Body of pancreas (tissue), 4 donors: ENCODE data around the gene DISP2.

Source experiments
- POLR2A ChIP-seq, 3 donors: fragments of 450-650 bp; IDR thresholded peaks; one replicate each; pipeline ENCODE4 v1.6.1; 2016; ENCODE audit warnings: antibody characterized with exemption in 3 of 3, mild to moderate bottlenecking in 2 of 3
- TF ChIP-seq, protein P1 (sequence below), 7 experiments: fragments of 450-650 bp in 4 of 7; fragments of 200-600 bp in 3 of 7; sonication (generic) in 3 of 7; IDR thresholded peaks; one replicate each; pipeline ENCODE4 v1.5.1; 2016 to 2019; ENCODE audit warnings: antibody characterized with exemption in 7 of 7

DNA sequence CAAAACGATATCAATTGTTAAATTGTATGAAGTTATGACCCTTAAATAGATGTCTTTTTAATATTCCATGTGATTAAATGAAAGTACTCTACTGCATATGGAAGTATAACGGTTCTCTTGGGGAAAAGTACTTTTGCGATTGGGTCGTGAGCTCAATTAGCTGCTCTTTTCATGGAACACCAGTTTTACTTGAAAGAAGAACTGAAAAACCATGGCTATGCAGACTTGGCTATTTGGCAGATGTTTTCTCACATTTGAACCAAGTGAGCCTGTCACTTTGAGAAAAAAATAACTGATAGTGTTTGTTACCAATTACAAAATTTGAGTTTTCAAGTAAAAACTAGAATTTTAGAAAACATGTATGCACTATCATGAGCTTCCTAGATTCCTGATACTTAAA is 40.4 kb upstream of the DISP2 start:
- TF ChIP-seq, protein P1, sequence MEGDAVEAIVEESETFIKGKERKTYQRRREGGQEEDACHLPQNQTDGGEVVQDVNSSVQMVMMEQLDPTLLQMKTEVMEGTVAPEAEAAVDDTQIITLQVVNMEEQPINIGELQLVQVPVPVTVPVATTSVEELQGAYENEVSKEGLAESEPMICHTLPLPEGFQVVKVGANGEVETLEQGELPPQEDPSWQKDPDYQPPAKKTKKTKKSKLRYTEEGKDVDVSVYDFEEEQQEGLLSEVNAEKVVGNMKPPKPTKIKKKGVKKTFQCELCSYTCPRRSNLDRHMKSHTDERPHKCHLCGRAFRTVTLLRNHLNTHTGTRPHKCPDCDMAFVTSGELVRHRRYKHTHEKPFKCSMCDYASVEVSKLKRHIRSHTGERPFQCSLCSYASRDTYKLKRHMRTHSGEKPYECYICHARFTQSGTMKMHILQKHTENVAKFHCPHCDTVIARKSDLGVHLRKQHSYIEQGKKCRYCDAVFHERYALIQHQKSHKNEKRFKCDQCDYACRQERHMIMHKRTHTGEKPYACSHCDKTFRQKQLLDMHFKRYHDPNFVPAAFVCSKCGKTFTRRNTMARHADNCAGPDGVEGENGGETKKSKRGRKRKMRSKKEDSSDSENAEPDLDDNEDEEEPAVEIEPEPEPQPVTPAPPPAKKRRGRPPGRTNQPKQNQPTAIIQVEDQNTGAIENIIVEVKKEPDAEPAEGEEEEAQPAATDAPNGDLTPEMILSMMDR (IDR thresholded peaks at IDR 0.05): no peak
- TF ChIP-seq POLR2A (IDR thresholded peaks at IDR 0.05): no peak
